Keratinocyte (primary cell): ENCODE measurements around the gene RASL12. TPM values are rescaled to one million over a fixed set of nuclear protein-coding genes. Genes with fewer than 3 reads are reported as not detected.

Source experiments
- DNase-seq: peaks from one replicate; pipeline ENCODE4 v3.0.0-alpha.2; 2011; ENCODE audit warnings: low read depth, missing footprints, low spot score
- FAIRE-seq: peaks from 2 replicates; lab custom pipeline; 2011; peaks lifted over from hg19 to GRCh38; lab: Jason Lieb, UNC
- H2AFZ ChIP-seq: 2 replicates; pipeline ENCODE4 v1.6.0; 2012; ENCODE audit warnings: low read length, control low read depth, inconsistent platforms; ENCODE audit not compliant: control insufficient read depth
- H3K27ac ChIP-seq: 2 replicates; pipeline ENCODE4 v1.5.1; 2011; ENCODE audit warnings: low read length; ENCODE audit not compliant: control insufficient read depth, insufficient read depth
- H3K27me3 ChIP-seq: 3 replicates; pipeline ENCODE4 v1.6.0; 2011; ENCODE audit warnings: low read length; ENCODE audit not compliant: control insufficient read depth, insufficient read depth; ENCODE audit errors: extremely low read depth
- H3K36me3 ChIP-seq, 2 experiments: 2 replicates in 1 of 2; 3 replicates in 1 of 2; pipeline ENCODE4 v1.5.1; 2011; ENCODE audit warnings: low read length in 2 of 2, mild to moderate bottlenecking in 1 of 2; ENCODE audit not compliant: control insufficient read depth in 2 of 2, insufficient read depth in 2 of 2; ENCODE audit errors: extremely low read depth in 1 of 2
- H3K4me1 ChIP-seq: 3 replicates; pipeline ENCODE4 v1.5.1; 2011; ENCODE audit warnings: low read length; ENCODE audit not compliant: control insufficient read depth, insufficient read depth; ENCODE audit errors: extremely low read depth
- H3K4me2 ChIP-seq: 3 replicates; pipeline ENCODE4 v1.6.0; 2011; ENCODE audit warnings: low read depth, low read length; ENCODE audit not compliant: control insufficient read depth, insufficient read depth; ENCODE audit errors: extremely low read depth
- H3K4me3 ChIP-seq, 3 experiments: fragments of 200-600 bp in 1 of 3; sonication (generic) in 1 of 3; 2 replicates in 2 of 3; 3 replicates in 1 of 3; pipeline ENCODE4 v1.5.1; 2011 to 2016; ENCODE audit warnings: low read length in 3 of 3, mild to moderate bottlenecking in 3 of 3, control low read depth in 2 of 3, inconsistent platforms in 1 of 3, low read depth in 1 of 3, mixed read lengths in 1 of 3, mixed run types in 1 of 3, moderate library complexity in 1 of 3; ENCODE audit not compliant: control insufficient read depth in 2 of 3, insufficient read depth in 2 of 3; ENCODE audit errors: extremely low read depth in 1 of 3
- H3K79me2 ChIP-seq: 2 replicates; pipeline ENCODE4 v1.6.0; 2012; ENCODE audit warnings: low read length; ENCODE audit not compliant: control insufficient read depth, insufficient read depth
- H3K9ac ChIP-seq: 3 replicates; pipeline ENCODE4 v1.6.0; 2011; ENCODE audit warnings: low read length; ENCODE audit not compliant: control insufficient read depth, insufficient read depth; ENCODE audit errors: extremely low read depth
- H3K9me1 ChIP-seq: 3 replicates; pipeline ENCODE4 v1.6.0; 2011; ENCODE audit warnings: low read length; ENCODE audit not compliant: control insufficient read depth, insufficient read depth; ENCODE audit errors: extremely low read depth
- H3K9me3 ChIP-seq: 2 replicates; pipeline ENCODE4 v1.5.1; 2012; ENCODE audit warnings: low read depth, low read length; ENCODE audit not compliant: control insufficient read depth
- H4K20me1 ChIP-seq: 3 replicates; pipeline ENCODE4 v1.6.0; 2011; ENCODE audit warnings: low read length; ENCODE audit not compliant: control insufficient read depth, insufficient read depth; ENCODE audit errors: extremely low read depth
- CTCF ChIP-seq, 3 experiments: IDR thresholded peaks in 1 of 3; conservative IDR thresholded peaks in 1 of 3; optimal IDR thresholded peaks in 1 of 3; 2 replicates in 2 of 3; 3 replicates in 1 of 3; pipeline versions ENCODE3 to v1.5.1; 2011; ENCODE audit warnings: low read length in 3 of 3, mild to moderate bottlenecking in 3 of 3, moderate library complexity in 2 of 3, control low read depth in 1 of 3, inconsistent platforms in 1 of 3; ENCODE audit not compliant: insufficient read depth in 2 of 3; ENCODE audit errors: extremely low read depth in 1 of 3
- EZH2 ChIP-seq: IDR thresholded peaks from one replicate; pipeline ENCODE4 v1.6.1; 2012; ENCODE audit warnings: inconsistent platforms, mild to moderate bottlenecking, low read length, moderate library complexity
- dilution Hi-C: fragments of 300-500 bp; cut with MboI; formaldehyde crosslinking; loops from one replicate; pipeline ENCODE4 v1.7.0; 2020; ENCODE audit warnings: low sequenced_read_pairs; ENCODE audit not compliant: extremely low pct_ligation_motif_present
- polyA plus RNA-seq, 5 experiments: library from polyadenylated mRNA; depleted of rRNA in 3 of 5; stranded (reverse) in 3 of 5; stranded (forward) in 1 of 5; unstranded in 1 of 5; fragments of >200 nt; gene quantifications; 1 replicate in 1 of 5; 2 replicates in 3 of 5; 3 replicates in 1 of 5; pipeline versions ENCODE4 v1.2.1 to v1.2.3, GENCODE V29; 2011 to 2012; ENCODE audit warnings: missing spikeins in 2 of 5, low read depth in 1 of 5, low replicate concordance in 1 of 5

Gene RASL12
- polyA plus RNA-seq, 1 donor (not counting 4 experiments of a cell fraction or from before 2014, with no cell fraction given) = not detected

- H3K4me2 ChIP-seq = no peak overlapping the region
- dilution Hi-C loops = no loop called here
- FAIRE-seq (peak; percentile 36), DNase-seq (no peak)
- H3K36me3 ChIP-seq = peaks cover 5 to 7% of the 10 kb centered on the region in 2 experiments
- H3K9ac ChIP-seq = no peak overlapping the region
- peaks cover 4% of the 10 kb centered on the region for H3K4me1 ChIP-seq
- H3K79me2 ChIP-seq = no peaks in the 10 kb centered on the region
- H3K9me3 ChIP-seq = no peaks in the 10 kb centered on the region
- no peaks in the 10 kb centered on the region for H4K20me1 ChIP-seq
- TF ChIP-seq CTCF (optimal IDR thresholded peaks at IDR 0.05 in 1 of 3, IDR thresholded peaks at IDR 0.05 in 1 of 3, conservative IDR thresholded peaks at IDR 0.05 in 1 of 3; ENCODE audit: extremely low read depth in 1 of 3, insufficient read depth in 2 of 3, low read length in 3 of 3) = no peak
- TF ChIP-seq EZH2 = no peak
- H3K9me1 ChIP-seq = no peaks in the 10 kb centered on the region
- H2AFZ ChIP-seq = no peak overlapping the region
- H3K27me3 ChIP-seq = no peaks in the 10 kb centered on the region
- H3K27ac ChIP-seq = no peak overlapping the region
- no peak overlapping the region for H3K4me3 ChIP-seq
These were observed 58.8 kb downstream of the RASL12 start for GRCh38 chr15:65008983-65009382.

- H3K27me3 ChIP-seq = no peaks in the 10 kb centered on the region
- dilution Hi-C loops = no loop called here
- DNase-seq (no peak), FAIRE-seq (no peak)
- peaks cover 4 to 5% of the 10 kb centered on the region in 2 experiments for H3K36me3 ChIP-seq
- peaks cover 4% of the 10 kb centered on the region for H3K4me1 ChIP-seq
- no peak overlapping the region for H3K4me2 ChIP-seq
- H4K20me1 ChIP-seq = no peaks in the 10 kb centered on the region
- TF ChIP-seq CTCF (optimal IDR thresholded peaks at IDR 0.05 in 1 of 3, IDR thresholded peaks at IDR 0.05 in 1 of 3, conservative IDR thresholded peaks at IDR 0.05 in 1 of 3; ENCODE audit: extremely low read depth in 1 of 3, insufficient read depth in 2 of 3, low read length in 3 of 3) (no peak), EZH2 (no peak)
- H3K27ac ChIP-seq = no peak overlapping the region
- no peaks in the 10 kb centered on the region for H3K9me1 ChIP-seq
- H3K9ac ChIP-seq = no peak overlapping the region
- no peaks in the 10 kb centered on the region for H3K79me2 ChIP-seq
- H2AFZ ChIP-seq = no peak overlapping the region
- H3K9me3 ChIP-seq = no peaks in the 10 kb centered on the region
- H3K4me3 ChIP-seq = no peak overlapping the region
These were observed 60.9 kb downstream of the RASL12 start for GRCh38 chr15:65006876-65007275.
